ENCODE results near the gene FARS2. TPM values are rescaled to one million over a fixed set of nuclear protein-coding genes. Genes with fewer than 3 reads are reported as not detected.

Gene FARS2
- total RNA-seq, 2 experiments from 2014 or later: 13.8 to 14.3 TPM

GRCh38 chr6:5645328-5646290 lies 384.3 kb downstream of the FARS2 start:
- ChIA-PET CTCF (ENCODE audit: unreplicated experiment) (no interaction called here), POLR2A (interaction anchor here (0.5 kb wide), 1 partner anchor 30 kb away, joined by 3 read pairs; no protein-coding TSS in a partner anchor)
- Histone ChIP-seq H3K4me1 (ENCODE audit: insufficient read depth, low read length, poor library complexity, severe bottlenecking) (no peaks in the 10 kb centered on the region), H3K4me3 (ENCODE audit: low read depth, low read length, poor library complexity, severe bottlenecking) (no peak overlapping the region), H3K36me3 (ENCODE audit: insufficient read depth, low read length) (no peaks in the 10 kb centered on the region), H3K9me2 (ENCODE audit: insufficient read depth, low read length) (no peaks in the 10 kb centered on the region), H2AFZ (ENCODE audit: low read length) (no peak overlapping the region), H3K4me2 (ENCODE audit: low read length) (no peak overlapping the region), H4K20me1 (ENCODE audit: insufficient read depth, low read length) (no peaks in the 10 kb centered on the region), H3K79me2 (ENCODE audit: insufficient read depth, low read depth, low read length) (no peaks in the 10 kb centered on the region), H3K9me3 (ENCODE audit: low read length) (no peaks in the 10 kb centered on the region), H3K27ac (ENCODE audit: low read depth, low read length, poor library complexity, severe bottlenecking) (no peak overlapping the region)
- no TSS peak for BruUV-seq (replicated peaks)
- intact Hi-C loops (cut with micrococcal nuclease; ENCODE audit: unreplicated experiment): no loop called here
- DNase-seq (ENCODE audit: low spot score): no peak
- TF ChIP-seq EZH2phosphoT487 (IDR thresholded peaks at IDR 0.05; ENCODE audit: borderline replicate concordance, low read depth, low read length): no peak
- TF ChIP-seq CTCF (conservative IDR thresholded peaks at IDR 0.05; ENCODE audit: low read length): no peak

- H3K36me3 ChIP-seq (ENCODE audit: insufficient read depth, low read length): no peaks in the 10 kb centered on the region
- TF ChIP-seq CTCF (conservative IDR thresholded peaks at IDR 0.05; ENCODE audit: low read length) (no peak), EZH2phosphoT487 (IDR thresholded peaks at IDR 0.05; ENCODE audit: borderline replicate concordance, low read depth, low read length) (no peak)
- POLR2A ChIA-PET: interaction anchor here (0.6 to 1.5 kb wide), 2 partner anchors 10 to 74 kb away, joined by 3 to 6 read pairs; no protein-coding TSS in a partner anchor
- H3K9me2 ChIP-seq (ENCODE audit: insufficient read depth, low read length): no peaks in the 10 kb centered on the region
- H3K9me3 ChIP-seq (ENCODE audit: low read length): no peaks in the 10 kb centered on the region
- H3K27ac ChIP-seq (ENCODE audit: low read depth, low read length, poor library complexity, severe bottlenecking): no peak overlapping the region
- intact Hi-C loops (cut with micrococcal nuclease; ENCODE audit: unreplicated experiment): no loop called here
- no peak for DNase-seq (ENCODE audit: low spot score)
- H3K4me3 ChIP-seq (ENCODE audit: low read depth, low read length, poor library complexity, severe bottlenecking): no peak overlapping the region
- no peaks in the 10 kb centered on the region for H3K79me2 ChIP-seq (ENCODE audit: insufficient read depth, low read depth, low read length)
- H2AFZ ChIP-seq (ENCODE audit: low read length): no peak overlapping the region
- CTCF ChIA-PET (ENCODE audit: unreplicated experiment): interaction anchor here (0.7 kb wide), 1 partner anchor 11 kb away, joined by 3 read pairs; no protein-coding TSS in a partner anchor
- H4K20me1 ChIP-seq (ENCODE audit: insufficient read depth, low read length): no peaks in the 10 kb centered on the region
- H3K4me1 ChIP-seq (ENCODE audit: insufficient read depth, low read length, poor library complexity, severe bottlenecking): no peaks in the 10 kb centered on the region
- no TSS peak for BruUV-seq (replicated peaks)
- no peak overlapping the region for H3K4me2 ChIP-seq (ENCODE audit: low read length)
Observed at GRCh38 chr6:5652406-5653137, 391.3 kb downstream of the FARS2 start.
